ENCODE results near the gene RPS16. TPM values are rescaled to one million over a fixed set of nuclear protein-coding genes. Genes with fewer than 3 reads are reported as not detected.

The RPS16 gene
- total RNA-seq, 6 donors from 2014 or later = 634 to 2,303 (median 1,625) TPM

DNA sequence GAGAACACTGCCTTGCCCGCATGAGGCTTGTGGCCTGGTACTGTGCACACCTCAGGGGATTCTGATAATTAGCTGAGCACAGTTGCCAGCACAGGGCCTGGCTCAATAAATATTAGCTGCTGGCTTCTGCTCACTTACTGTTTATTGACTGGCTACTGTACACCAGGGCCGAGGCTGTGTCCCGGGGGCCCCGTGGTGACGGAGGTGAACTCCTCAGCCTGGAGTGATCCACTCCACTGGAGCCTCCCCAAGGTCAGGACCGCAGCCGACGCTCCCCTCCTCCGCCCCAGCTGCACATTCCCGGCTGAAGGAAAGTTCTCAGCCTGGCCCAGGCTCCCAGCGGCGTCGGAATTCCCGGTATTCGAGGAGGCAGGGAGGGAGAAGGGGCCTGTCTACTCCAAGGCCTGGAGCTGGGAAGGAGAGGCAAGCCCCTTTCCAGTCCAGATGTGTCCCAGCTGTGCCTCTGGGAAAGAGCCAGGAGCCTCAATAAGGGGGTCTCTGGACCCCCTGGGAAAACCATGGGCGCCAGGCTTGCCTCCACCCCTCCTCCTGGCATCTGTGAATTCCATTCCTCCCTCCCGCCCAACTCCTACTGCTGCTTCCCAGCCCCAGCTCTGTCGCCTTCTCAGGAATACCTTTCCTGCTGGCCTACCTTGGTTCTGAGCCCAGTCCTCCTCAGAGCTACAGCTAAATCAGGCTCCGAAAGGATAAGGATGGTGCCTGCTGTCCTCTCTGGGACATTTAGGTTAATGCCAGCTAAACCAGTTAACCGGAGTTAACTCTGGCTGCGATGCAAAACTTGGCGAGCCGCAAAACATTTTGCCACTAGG is 7.3 kb downstream of the RPS16 start:
- Histone ChIP-seq H3K36me3 (peaks cover 15 to 36% (median 23%) of the 10 kb centered on the region in 4 donors), H3K4me1 (peaks cover 25 to 49% (median 42%) of the 10 kb centered on the region in 4 donors), H3K9me3 (no peaks in the 10 kb centered on the region), H3K4me3 (no peak overlapping the region), H3K27ac (peak overlapping the region; percentile 67 to 84 (median 74)), H3K27me3 (no peaks in the 10 kb centered on the region)
- ATAC-seq (ENCODE audit: low FRiP score in 2 of 2) (peak; percentile 68 to 79), DNase-seq (peak; percentile 70 to 86)
- TF ChIP-seq POLR2AphosphoS5 (IDR thresholded peaks at IDR 0.05) (peak; percentile 39 to 83), POLR2A (IDR thresholded peaks at IDR 0.05) (peak in 1 of 4 donors; percentile 18), EP300 (IDR thresholded peaks at IDR 0.05) (peak in 2 of 4 donors; percentile 55 to 82), CTCF (IDR thresholded peaks at IDR 0.05) (no peak)
- 37 to 39% methylated on average over 11 to 23 of the region's 23 CpGs for WGBS, 2 donors

DNA sequence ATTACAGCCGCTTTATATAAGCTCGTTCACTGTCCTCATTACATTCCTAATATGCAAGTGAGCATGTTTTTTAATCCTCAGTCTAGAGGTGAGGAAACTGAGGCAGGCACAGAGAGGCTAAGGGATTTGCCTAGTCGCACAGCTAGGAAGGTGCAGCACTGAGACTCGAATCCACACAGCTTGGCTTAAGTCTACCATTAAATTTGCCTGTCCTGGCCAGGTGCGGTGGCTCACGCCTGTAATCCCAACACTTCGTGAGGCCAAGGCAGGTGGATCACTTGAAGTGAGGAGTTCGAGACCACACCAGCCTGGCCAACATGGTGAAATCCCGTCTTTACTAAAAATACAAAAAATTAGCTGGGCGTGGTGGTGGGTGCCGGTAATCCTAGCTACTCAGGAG is 8.0 kb downstream of the RPS16 start:
- DNase-seq (no peak), ATAC-seq (ENCODE audit: low FRiP score in 2 of 2) (no peak)
- peaks cover 25 to 42% (median 38%) of the 10 kb centered on the region in 4 donors for H3K4me1 ChIP-seq
- no peaks in the 10 kb centered on the region for H3K9me3 ChIP-seq
- no peak overlapping the region for H3K4me3 ChIP-seq
- no peak for TF ChIP-seq EP300 (IDR thresholded peaks at IDR 0.05)
- TF ChIP-seq POLR2AphosphoS5 (IDR thresholded peaks at IDR 0.05) = no peak
- peaks cover 8 to 36% (median 22%) of the 10 kb centered on the region in 4 donors for H3K36me3 ChIP-seq
- 89 to 91% methylated on average over 11 of the region's 11 CpGs for WGBS, 2 donors
- peak overlapping the region in 3 of 4 donors; percentile 67 to 84 (median 72) for H3K27ac ChIP-seq
- H3K27me3 ChIP-seq = no peaks in the 10 kb centered on the region

GRCh38 chr19:39426170-39426569 is 9.6 kb downstream of the RPS16 start:
- peaks cover 0 to 37% (median 17%) of the 10 kb centered on the region in 4 donors for H3K36me3 ChIP-seq
- WGBS, 2 donors = 55 to 67% methylated on average over 5 of the region's 5 CpGs
- no peak for DNase-seq
- no peak for ATAC-seq (ENCODE audit: low FRiP score in 2 of 2)
- peaks cover 20 to 34% (median 28%) of the 10 kb centered on the region in 4 donors for H3K4me1 ChIP-seq
- H3K4me3 ChIP-seq = no peak overlapping the region
- no peak overlapping the region for H3K27ac ChIP-seq
- H3K27me3 ChIP-seq = no peaks in the 10 kb centered on the region
- no peak for TF ChIP-seq POLR2A (IDR thresholded peaks at IDR 0.05)
- TF ChIP-seq POLR2AphosphoS5 (IDR thresholded peaks at IDR 0.05) = no peak
- no peaks in the 10 kb centered on the region for H3K9me3 ChIP-seq

GRCh38 chr19:39425744-39426143 is 10.0 kb downstream of the RPS16 start:
- H3K4me1 ChIP-seq = peaks cover 16 to 30% (median 24%) of the 10 kb centered on the region in 4 donors
- 87 to 94% methylated on average over 7 of the region's 7 CpGs for WGBS, 2 donors
- no peak for ATAC-seq (ENCODE audit: low FRiP score in 2 of 2)

GRCh38 chr19:39424934-39425333 is 10.8 kb downstream of the RPS16 start:
- ATAC-seq (ENCODE audit: low FRiP score in 2 of 2) (no peak), DNase-seq (peak in 1 of 2 donors; percentile 82)
- Histone ChIP-seq H3K27ac (no peak overlapping the region), H3K9me3 (no peaks in the 10 kb centered on the region), H3K4me1 (peaks cover 14 to 23% (median 19%) of the 10 kb centered on the region in 4 donors), H3K4me3 (no peak overlapping the region), H3K27me3 (no peaks in the 10 kb centered on the region), H3K36me3 (peaks cover 0 to 50% (median 17%) of the 10 kb centered on the region in 4 donors)
- TF ChIP-seq CTCF (IDR thresholded peaks at IDR 0.05) = no peak
- no peak for TF ChIP-seq EP300 (IDR thresholded peaks at IDR 0.05)
- TF ChIP-seq POLR2A (IDR thresholded peaks at IDR 0.05) = no peak
- no peak for TF ChIP-seq POLR2AphosphoS5 (IDR thresholded peaks at IDR 0.05)
- WGBS, 2 donors = 87 to 92% methylated on average over 2 to 13 of the region's 16 CpGs

More at GRCh38 chr19:39425744-39426143, 10.0 kb downstream of the RPS16 start:
- peaks cover 0 to 42% (median 17%) of the 10 kb centered on the region in 4 donors for H3K36me3 ChIP-seq
- no peak for DNase-seq
- H3K9me3 ChIP-seq = no peaks in the 10 kb centered on the region
- TF ChIP-seq CTCF (IDR thresholded peaks at IDR 0.05) (no peak), EP300 (IDR thresholded peaks at IDR 0.05) (no peak), POLR2A (IDR thresholded peaks at IDR 0.05) (no peak), POLR2AphosphoS5 (IDR thresholded peaks at IDR 0.05) (no peak)
- no peaks in the 10 kb centered on the region for H3K27me3 ChIP-seq
- no peak overlapping the region for H3K4me3 ChIP-seq
- no peak overlapping the region for H3K27ac ChIP-seq
